Cardiac septum (tissue), 1 donor: ENCODE data around the gene PIK3C2G. TPM values are rescaled to one million over a fixed set of nuclear protein-coding genes. Genes with fewer than 3 reads are reported as not detected.
"Not testable (repeated sequence)": the region's sequence is repeated elsewhere in the genome, so short reads cannot be mapped to it uniquely, and the experiment has no call there.

Experiments
- DNase-seq: peaks from one replicate; pipeline ENCODE4 v3.0.0-alpha.2; 2020; ENCODE audit warnings: low spot score
- intact Hi-C: fragments of 100-400 bp; cut with DNase I; formaldehyde crosslinking; loops from one replicate; pipeline ENCODE4 v1.14.0; 2022
- total RNA-seq: library from RNA; stranded (reverse); fragmentation: NEBNext Ultra II Directional; extraction: Animal tissue kit (Norgen Biotek cat#: 25700); gene quantifications from one replicate; pipeline ENCODE4 v1.2.1, GENCODE V29; 2021
- donor health status: DM: no; HTN: no; CAD: no.

The PIK3C2G gene
- total RNA-seq, 1 donor from 2014 or later: not detected

- intact Hi-C loops: no loop called here
These were observed 392.1 kb downstream of the PIK3C2G start for GRCh38 chr12:18653465-18653864.

GRCh38 chr12:18655351-18655750 is 394.0 kb downstream of the PIK3C2G start:
- intact Hi-C loops: no loop called here
- DNase-seq: no peak

More at GRCh38 chr12:18653465-18653864, 392.1 kb downstream of the PIK3C2G start:
- DNase-seq: no peak

DNA sequence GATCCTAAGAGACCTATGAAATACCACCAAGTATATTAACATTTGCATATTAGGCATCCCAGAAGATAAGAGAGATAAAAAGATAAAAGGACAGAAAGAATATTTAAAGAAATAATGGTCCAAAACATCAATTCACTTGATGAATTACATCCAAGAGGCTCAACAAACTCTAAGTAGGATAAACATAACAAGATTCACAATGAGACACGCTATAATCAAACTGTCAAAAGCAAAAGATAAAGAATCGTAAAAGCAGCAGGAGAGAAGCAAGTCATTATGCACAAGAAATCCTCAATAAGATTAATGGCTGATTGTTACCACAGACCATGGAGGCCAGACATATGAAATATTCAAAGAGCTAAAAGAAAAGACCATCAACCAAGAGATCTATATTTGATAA is 396.9 kb downstream of the PIK3C2G start:
- intact Hi-C loops: no loop called here
- DNase-seq: no peak

GRCh38 chr12:18658829-18659228 is 397.5 kb downstream of the PIK3C2G start:
- intact Hi-C loops: no loop called here
- no peak for DNase-seq

DNA sequence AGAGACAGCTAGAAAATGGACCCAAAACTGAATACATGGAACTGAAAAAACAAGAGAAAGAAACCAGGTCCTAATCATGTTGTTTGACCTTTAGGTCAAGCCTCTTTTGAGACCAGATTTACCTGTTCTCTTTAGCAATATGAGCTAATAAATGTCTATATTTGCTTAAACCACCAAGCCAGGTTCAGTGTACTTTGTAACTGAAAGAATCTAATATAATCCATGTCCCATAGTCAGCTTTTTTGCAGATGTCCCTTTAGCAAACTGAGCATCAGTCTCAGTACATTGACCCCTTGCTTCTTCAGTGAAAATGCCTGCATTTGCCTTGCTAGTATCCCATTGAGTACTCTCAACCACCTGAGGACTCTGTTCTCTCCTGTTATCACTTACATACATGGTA is 414.8 kb downstream of the PIK3C2G start:
- intact Hi-C loops: no loop called here
- DNase-seq: no peak

- DNase-seq: no peak
- intact Hi-C loops: no loop called here
These were observed 415.8 kb downstream of the PIK3C2G start for GRCh38 chr12:18676996-18677588.

- intact Hi-C loops: no loop called here
- DNase-seq: no peak
These were observed 420.5 kb downstream of the PIK3C2G start for GRCh38 chr12:18681818-18682217.

- no peak for DNase-seq
- intact Hi-C loops: no loop called here
These were observed 422.2 kb downstream of the PIK3C2G start for GRCh38 chr12:18683327-18684013.

- intact Hi-C loops: no loop called here
- DNase-seq: no peak
These were observed 423.1 kb downstream of the PIK3C2G start for GRCh38 chr12:18684430-18684829.

GRCh38 chr12:18689771-18690170 is 428.5 kb downstream of the PIK3C2G start:
- no peak for DNase-seq
- intact Hi-C loops: no loop called here

DNA sequence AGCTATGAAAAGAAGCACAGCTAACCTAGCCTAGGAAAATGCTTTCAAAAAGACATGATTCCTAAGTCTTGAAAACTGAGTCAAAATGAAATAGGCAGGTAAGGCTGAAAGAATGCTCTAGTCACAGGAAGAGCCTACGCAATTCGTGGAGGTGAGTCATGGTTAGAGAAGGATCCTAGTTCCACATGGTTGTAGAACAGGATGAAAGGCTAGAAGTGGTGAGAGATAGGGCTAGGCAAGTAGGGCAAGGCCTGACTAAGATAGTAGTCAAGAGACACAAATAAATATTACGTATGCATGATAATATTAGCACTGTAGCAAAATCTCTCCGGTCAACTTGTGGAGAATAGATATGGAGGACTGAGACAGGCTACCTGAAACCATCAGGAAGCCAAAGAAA is 429.3 kb downstream of the PIK3C2G start:
- intact Hi-C loops: no loop called here

DNA sequence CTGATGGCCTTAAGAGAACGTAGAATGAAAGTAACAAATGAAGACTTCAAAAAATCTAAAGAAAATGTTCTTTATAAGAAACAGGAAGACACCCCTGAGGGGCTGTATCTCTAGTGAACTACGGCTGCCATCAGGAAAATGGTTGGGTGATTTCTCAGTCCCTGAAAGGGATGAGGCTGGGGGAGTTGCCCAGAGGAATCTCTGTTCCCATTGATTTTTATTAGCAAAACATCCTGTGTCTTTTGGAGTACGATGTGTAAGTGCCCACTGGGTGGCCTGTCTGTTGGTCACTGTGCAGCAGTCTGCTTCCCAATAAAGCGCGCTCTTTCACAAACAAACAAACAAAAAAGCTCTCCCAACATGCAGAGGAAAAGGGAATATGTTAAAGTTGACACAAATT is 432.7 kb downstream of the PIK3C2G start:
- DNase-seq, intact Hi-C loops: not testable (repeated sequence)

More for the DNA sequence above, 429.3 kb downstream of the PIK3C2G start:
- no peak for DNase-seq

DNA sequence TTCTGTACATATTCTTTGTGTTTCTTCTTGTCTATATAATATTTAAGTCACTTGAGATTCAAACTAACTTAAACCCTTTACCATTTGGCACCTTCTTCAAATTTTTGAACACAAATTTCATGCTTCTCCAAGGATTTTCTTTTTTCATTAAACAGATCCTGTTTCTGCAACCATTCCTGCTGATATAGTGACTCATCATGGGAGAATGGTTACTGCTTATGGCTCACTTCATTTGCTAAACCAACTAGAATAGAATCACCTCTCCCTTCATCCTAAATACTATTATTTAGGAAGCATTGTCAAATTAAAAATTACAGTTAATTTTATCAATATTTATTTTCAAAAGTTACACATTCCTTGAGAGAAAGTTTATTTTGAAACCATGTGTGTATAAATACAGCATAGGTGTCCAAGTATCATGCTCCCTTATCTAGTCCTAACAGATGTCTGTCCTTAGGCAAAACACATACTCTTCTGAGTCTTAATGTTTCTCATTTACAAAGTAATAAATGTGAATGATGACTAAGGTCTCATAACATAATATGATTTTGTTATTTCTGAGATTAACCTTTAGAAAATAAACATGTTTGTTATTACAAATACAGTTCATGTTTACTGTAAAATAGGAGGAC is 435.8 kb downstream of the PIK3C2G start:
- intact Hi-C loops: no loop called here

More for the DNA sequence above, 435.8 kb downstream of the PIK3C2G start:
- DNase-seq: no peak

Other genes with a start within 250 kb of the PIK3C2G start
- gene RERGL, start 171.3 kb upstream of the PIK3C2G start, total RNA-seq: 0.97 TPM